ENCODE results near the gene RAB8A. TPM values are rescaled to one million over a fixed set of nuclear protein-coding genes. Genes with fewer than 3 reads are reported as not detected.

The RAB8A gene
- total and polyA plus RNA-seq, 9 of the 15 experiments (the other 6 are each of a cell fraction or from before 2014, with no cell fraction given), result 11.2 to 102 (median 53.2) TPM

DNA sequence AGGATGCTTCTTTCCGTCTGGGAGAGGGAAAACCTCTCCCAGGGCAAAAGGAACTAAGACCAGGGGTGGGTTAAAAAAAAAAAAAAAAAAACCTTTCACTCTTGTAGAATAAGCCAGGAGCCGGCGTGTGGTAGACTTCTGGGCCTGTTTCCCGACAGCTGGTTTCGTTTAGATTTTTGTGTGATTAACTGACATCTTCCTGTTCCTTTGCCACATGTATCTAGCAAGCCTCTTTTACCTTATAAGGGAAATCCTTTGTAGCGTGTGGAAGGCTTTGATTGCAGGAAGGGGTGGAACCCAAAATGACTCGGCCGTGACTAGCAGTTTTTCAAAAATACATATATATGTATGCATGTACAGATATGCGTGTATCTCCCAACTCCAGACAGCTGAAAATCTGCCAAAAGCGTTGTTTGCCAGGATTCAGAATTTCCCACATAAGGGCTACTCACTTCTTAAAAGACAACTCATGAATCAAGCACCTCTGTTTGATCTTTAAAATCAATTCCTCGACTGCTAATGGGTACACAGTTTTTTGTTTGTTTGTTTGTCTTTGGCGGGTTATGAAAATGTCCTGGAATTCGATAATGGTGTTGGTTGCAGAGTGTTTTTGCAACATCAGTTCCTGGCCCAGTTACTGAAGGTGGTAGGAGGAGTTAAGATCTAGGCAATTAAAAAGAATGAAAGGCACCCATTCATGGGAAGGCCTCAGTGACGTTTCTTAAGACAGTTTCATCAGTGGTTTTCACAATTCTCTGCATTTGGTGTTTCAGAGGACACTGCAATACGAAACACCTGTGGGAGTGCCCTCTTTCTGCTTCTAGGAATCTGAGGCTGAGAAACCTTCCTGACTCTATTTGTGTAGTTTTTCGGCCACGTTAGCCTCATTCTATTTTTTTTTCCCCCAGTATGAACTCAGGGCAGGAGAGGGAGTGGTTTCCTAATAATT lies 32.7 kb upstream of the RAB8A start (continued):
- TF ChIP-seq, protein P1, sequence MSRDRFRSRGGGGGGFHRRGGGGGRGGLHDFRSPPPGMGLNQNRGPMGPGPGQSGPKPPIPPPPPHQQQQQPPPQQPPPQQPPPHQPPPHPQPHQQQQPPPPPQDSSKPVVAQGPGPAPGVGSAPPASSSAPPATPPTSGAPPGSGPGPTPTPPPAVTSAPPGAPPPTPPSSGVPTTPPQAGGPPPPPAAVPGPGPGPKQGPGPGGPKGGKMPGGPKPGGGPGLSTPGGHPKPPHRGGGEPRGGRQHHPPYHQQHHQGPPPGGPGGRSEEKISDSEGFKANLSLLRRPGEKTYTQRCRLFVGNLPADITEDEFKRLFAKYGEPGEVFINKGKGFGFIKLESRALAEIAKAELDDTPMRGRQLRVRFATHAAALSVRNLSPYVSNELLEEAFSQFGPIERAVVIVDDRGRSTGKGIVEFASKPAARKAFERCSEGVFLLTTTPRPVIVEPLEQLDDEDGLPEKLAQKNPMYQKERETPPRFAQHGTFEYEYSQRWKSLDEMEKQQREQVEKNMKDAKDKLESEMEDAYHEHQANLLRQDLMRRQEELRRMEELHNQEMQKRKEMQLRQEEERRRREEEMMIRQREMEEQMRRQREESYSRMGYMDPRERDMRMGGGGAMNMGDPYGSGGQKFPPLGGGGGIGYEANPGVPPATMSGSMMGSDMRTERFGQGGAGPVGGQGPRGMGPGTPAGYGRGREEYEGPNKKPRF (IDR thresholded peaks at IDR 0.05; ENCODE audit: low read depth, low read length), result no peak
- TF ChIP-seq HDAC1 (IDR thresholded peaks at IDR 0.05), result peak; percentile 77 to 99; a peak in 3 of 4 replicates
- TF ChIP-seq, protein P2, sequence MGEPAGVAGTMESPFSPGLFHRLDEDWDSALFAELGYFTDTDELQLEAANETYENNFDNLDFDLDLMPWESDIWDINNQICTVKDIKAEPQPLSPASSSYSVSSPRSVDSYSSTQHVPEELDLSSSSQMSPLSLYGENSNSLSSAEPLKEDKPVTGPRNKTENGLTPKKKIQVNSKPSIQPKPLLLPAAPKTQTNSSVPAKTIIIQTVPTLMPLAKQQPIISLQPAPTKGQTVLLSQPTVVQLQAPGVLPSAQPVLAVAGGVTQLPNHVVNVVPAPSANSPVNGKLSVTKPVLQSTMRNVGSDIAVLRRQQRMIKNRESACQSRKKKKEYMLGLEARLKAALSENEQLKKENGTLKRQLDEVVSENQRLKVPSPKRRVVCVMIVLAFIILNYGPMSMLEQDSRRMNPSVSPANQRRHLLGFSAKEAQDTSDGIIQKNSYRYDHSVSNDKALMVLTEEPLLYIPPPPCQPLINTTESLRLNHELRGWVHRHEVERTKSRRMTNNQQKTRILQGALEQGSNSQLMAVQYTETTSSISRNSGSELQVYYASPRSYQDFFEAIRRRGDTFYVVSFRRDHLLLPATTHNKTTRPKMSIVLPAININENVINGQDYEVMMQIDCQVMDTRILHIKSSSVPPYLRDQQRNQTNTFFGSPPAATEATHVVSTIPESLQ (CRISPR knock-in tag; IDR thresholded peaks at IDR 0.05), result no peak
- no peak for TF ChIP-seq ZNF212 (CRISPR knock-in tag; IDR thresholded peaks at IDR 0.05)
- TF ChIP-seq, protein P3, sequence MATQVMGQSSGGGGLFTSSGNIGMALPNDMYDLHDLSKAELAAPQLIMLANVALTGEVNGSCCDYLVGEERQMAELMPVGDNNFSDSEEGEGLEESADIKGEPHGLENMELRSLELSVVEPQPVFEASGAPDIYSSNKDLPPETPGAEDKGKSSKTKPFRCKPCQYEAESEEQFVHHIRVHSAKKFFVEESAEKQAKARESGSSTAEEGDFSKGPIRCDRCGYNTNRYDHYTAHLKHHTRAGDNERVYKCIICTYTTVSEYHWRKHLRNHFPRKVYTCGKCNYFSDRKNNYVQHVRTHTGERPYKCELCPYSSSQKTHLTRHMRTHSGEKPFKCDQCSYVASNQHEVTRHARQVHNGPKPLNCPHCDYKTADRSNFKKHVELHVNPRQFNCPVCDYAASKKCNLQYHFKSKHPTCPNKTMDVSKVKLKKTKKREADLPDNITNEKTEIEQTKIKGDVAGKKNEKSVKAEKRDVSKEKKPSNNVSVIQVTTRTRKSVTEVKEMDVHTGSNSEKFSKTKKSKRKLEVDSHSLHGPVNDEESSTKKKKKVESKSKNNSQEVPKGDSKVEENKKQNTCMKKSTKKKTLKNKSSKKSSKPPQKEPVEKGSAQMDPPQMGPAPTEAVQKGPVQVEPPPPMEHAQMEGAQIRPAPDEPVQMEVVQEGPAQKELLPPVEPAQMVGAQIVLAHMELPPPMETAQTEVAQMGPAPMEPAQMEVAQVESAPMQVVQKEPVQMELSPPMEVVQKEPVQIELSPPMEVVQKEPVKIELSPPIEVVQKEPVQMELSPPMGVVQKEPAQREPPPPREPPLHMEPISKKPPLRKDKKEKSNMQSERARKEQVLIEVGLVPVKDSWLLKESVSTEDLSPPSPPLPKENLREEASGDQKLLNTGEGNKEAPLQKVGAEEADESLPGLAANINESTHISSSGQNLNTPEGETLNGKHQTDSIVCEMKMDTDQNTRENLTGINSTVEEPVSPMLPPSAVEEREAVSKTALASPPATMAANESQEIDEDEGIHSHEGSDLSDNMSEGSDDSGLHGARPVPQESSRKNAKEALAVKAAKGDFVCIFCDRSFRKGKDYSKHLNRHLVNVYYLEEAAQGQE (IDR thresholded peaks at IDR 0.05; ENCODE audit: borderline replicate concordance), result no peak
- TF ChIP-seq, protein P3 (CRISPR knock-in tag; IDR thresholded peaks at IDR 0.05; ENCODE audit: low read depth), result no peak
- TF ChIP-seq PTTG1 (tag; IDR thresholded peaks at IDR 0.05; ENCODE audit: low read depth), result 0 out of 2 replicates have a peak, but pooled peaks have one; percentile 19
